Astrocyte (in vitro differentiated cells and primary cell): ENCODE data around the gene GAB2. TPM values are rescaled to one million over a fixed set of nuclear protein-coding genes. Genes with fewer than 3 reads are reported as not detected.

Source experiments
- DNase-seq: peaks from one replicate; pipeline ENCODE4 v3.0.0-alpha.2; 2010; ENCODE audit warnings: low read depth
- FAIRE-seq: peaks from 2 replicates; lab custom pipeline; 2011; peaks lifted over from hg19 to GRCh38; lab: Jason Lieb, UNC
- H2AFZ ChIP-seq: 2 replicates; pipeline ENCODE4 v1.6.0; 2012; ENCODE audit warnings: low read depth, low read length, inconsistent platforms
- H3K27ac ChIP-seq: 2 replicates; pipeline ENCODE4 v1.5.1; 2011; ENCODE audit warnings: low read depth, low read length, inconsistent platforms
- H3K27me3 ChIP-seq: 2 replicates; pipeline ENCODE4 v1.6.0; 2011; ENCODE audit warnings: low read length, inconsistent platforms; ENCODE audit not compliant: insufficient read depth
- H3K36me3 ChIP-seq: 2 replicates; pipeline ENCODE4 v1.5.1; 2011; ENCODE audit warnings: low read length, inconsistent platforms; ENCODE audit not compliant: insufficient read depth
- H3K4me1 ChIP-seq: 2 replicates; pipeline ENCODE4 v1.5.1; 2011; ENCODE audit warnings: low read length, inconsistent platforms; ENCODE audit not compliant: insufficient read depth
- H3K4me2 ChIP-seq: 2 replicates; pipeline ENCODE4 v1.6.0; 2012; ENCODE audit warnings: low read length, inconsistent platforms
- H3K4me3 ChIP-seq: 2 replicates; pipeline ENCODE4 v1.5.1; 2011; ENCODE audit warnings: low read depth, mild to moderate bottlenecking, low read length, inconsistent platforms; ENCODE audit not compliant: insufficient read depth
- H3K79me2 ChIP-seq: 2 replicates; pipeline ENCODE4 v1.6.0; 2012; ENCODE audit warnings: mild to moderate bottlenecking, low read length, inconsistent platforms; ENCODE audit not compliant: insufficient read depth
- H3K9ac ChIP-seq: 2 replicates; pipeline ENCODE4 v1.6.0; 2012; ENCODE audit warnings: mild to moderate bottlenecking, low read length, inconsistent platforms
- H3K9me3 ChIP-seq: 2 replicates; pipeline ENCODE4 v1.5.1; 2012; ENCODE audit warnings: low read depth, mild to moderate bottlenecking, low read length, inconsistent platforms; ENCODE audit not compliant: insufficient read depth
- H4K20me1 ChIP-seq: 2 replicates; pipeline ENCODE4 v1.6.0; 2012; ENCODE audit warnings: low read length, inconsistent platforms; ENCODE audit not compliant: insufficient read depth
- H3K27ac Mint-ChIP-seq: one replicate; pipeline ENCODE4 v1.8.0; 2021; ENCODE audit warnings: mild to moderate bottlenecking, mixed read lengths; ENCODE audit not compliant: unreplicated experiment
- H3K27me3 Mint-ChIP-seq: one replicate; pipeline ENCODE4 v1.8.0; 2021; ENCODE audit warnings: low read depth, mixed read lengths; ENCODE audit not compliant: unreplicated experiment
- H3K36me3 Mint-ChIP-seq: one replicate; pipeline ENCODE4 v1.8.0; 2021; ENCODE audit warnings: low read depth, mixed read lengths; ENCODE audit not compliant: unreplicated experiment
- H3K4me1 Mint-ChIP-seq: one replicate; pipeline ENCODE4 v1.8.0; 2021; ENCODE audit warnings: low read depth, mixed read lengths; ENCODE audit not compliant: unreplicated experiment
- H3K4me3 Mint-ChIP-seq: one replicate; pipeline ENCODE4 v1.8.0; 2021; ENCODE audit warnings: mild to moderate bottlenecking, moderate library complexity, mixed read lengths; ENCODE audit not compliant: unreplicated experiment
- H3K9me3 Mint-ChIP-seq: one replicate; pipeline ENCODE4 v1.8.0; 2021; ENCODE audit warnings: mild to moderate bottlenecking, mixed read lengths; ENCODE audit not compliant: unreplicated experiment
- EZH2 ChIP-seq: IDR thresholded peaks from 2 replicates; pipeline ENCODE4 v1.6.1; 2012; ENCODE audit warnings: mild to moderate bottlenecking, low read length, inconsistent platforms; ENCODE audit not compliant: insufficient read depth
- total RNA-seq: library from RNA; stranded (reverse); gene quantifications from 2 replicates; pipeline ENCODE4 v1.2.1, GENCODE V29; 2021
- TF ChIP-seq, protein P1 (sequence below): IDR thresholded peaks from 2 replicates; pipeline ENCODE4 v1.5.1; 2011; ENCODE audit warnings: low read depth, mild to moderate bottlenecking, inconsistent platforms, low read length, moderate library complexity; ENCODE audit not compliant: insufficient read depth

Gene GAB2
- total RNA-seq, 1 donor from 2014 or later = 18.2 TPM

DNA sequence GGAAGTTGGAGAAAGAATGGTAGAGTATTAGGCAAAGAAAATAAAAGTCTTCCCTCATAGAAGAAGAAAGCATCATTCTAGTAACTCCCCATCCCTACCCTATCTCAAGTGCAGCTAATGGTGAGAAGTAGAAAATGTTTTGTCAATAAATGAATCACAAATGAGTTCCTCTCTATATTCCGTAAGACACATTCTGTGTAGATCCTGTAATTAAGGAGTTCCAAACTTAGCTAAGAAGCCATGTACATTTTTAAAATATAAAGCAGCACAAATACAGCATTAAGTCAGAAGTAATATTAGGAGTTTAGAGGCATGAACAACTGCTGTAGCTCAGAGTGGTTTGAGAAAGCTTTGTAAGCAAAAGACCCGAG, 80.1 kb downstream of the GAB2 start:
- H2AFZ ChIP-seq = no peak overlapping the region
- TF ChIP-seq EZH2 = no peak
- TF ChIP-seq, protein P1, sequence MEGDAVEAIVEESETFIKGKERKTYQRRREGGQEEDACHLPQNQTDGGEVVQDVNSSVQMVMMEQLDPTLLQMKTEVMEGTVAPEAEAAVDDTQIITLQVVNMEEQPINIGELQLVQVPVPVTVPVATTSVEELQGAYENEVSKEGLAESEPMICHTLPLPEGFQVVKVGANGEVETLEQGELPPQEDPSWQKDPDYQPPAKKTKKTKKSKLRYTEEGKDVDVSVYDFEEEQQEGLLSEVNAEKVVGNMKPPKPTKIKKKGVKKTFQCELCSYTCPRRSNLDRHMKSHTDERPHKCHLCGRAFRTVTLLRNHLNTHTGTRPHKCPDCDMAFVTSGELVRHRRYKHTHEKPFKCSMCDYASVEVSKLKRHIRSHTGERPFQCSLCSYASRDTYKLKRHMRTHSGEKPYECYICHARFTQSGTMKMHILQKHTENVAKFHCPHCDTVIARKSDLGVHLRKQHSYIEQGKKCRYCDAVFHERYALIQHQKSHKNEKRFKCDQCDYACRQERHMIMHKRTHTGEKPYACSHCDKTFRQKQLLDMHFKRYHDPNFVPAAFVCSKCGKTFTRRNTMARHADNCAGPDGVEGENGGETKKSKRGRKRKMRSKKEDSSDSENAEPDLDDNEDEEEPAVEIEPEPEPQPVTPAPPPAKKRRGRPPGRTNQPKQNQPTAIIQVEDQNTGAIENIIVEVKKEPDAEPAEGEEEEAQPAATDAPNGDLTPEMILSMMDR = no peak
- H3K27ac Mint-ChIP-seq = no peak overlapping the region

DNA sequence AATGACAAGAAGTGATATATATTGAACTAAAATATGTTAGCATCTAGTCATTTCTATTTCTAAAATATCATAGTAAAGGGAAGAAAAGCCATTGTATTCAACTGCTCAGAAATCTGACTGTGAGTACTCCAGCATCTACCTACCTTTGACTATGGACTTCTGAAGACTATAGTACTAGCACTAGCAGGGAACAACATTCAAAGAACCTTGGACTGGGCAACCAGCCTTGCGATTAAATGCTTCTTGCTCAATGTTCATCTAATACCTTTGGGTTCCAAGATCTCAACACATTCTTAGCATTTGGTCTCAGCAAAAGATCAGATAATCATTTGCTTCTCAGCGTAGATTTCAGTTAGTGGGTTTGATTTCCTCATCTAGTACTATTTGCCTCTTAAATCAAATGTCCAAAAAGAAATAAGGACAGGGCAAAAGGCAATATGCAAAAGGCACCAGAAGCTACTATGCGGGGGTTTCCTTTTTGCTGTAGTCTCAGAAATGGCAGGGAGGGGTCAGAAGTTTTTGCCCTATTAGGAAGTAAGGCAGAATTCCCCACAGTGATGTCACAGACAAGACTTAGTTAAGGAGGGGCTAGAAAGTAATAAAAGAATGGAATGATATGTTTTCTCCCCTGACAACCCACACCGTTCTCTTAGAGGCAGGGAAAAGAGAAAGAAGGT, 80.6 kb downstream of the GAB2 start:
- Histone ChIP-seq H3K36me3 (no peaks in the 10 kb centered on the region), H2AFZ (no peak overlapping the region), H3K27ac (no peak overlapping the region), H3K9me3 (no peaks in the 10 kb centered on the region), H4K20me1 (no peaks in the 10 kb centered on the region), H3K4me2 (no peak overlapping the region), H3K4me1 (no peaks in the 10 kb centered on the region), H3K4me3 (no peak overlapping the region), H3K79me2 (no peaks in the 10 kb centered on the region), H3K9ac (no peak overlapping the region), H3K27me3 (no peaks in the 10 kb centered on the region)
- H3K9me3 Mint-ChIP-seq = peaks cover 5% of the 10 kb centered on the region
- no peak overlapping the region for H3K27ac Mint-ChIP-seq
- no peak overlapping the region for H3K4me3 Mint-ChIP-seq
- FAIRE-seq (no peak), DNase-seq (no peak)
- peaks cover 20% of the 10 kb centered on the region for H3K4me1 Mint-ChIP-seq
- peaks cover 5% of the 10 kb centered on the region for H3K36me3 Mint-ChIP-seq
- no peaks in the 10 kb centered on the region for H3K27me3 Mint-ChIP-seq
- no peak for TF ChIP-seq EZH2
- TF ChIP-seq, protein P1 = no peak

More for the DNA sequence above, 80.1 kb downstream of the GAB2 start:
- H3K27me3 ChIP-seq = no peaks in the 10 kb centered on the region
- H3K4me2 ChIP-seq = no peak overlapping the region
- H3K36me3 ChIP-seq = no peaks in the 10 kb centered on the region
- H3K4me3 Mint-ChIP-seq = no peak overlapping the region
- no peak for FAIRE-seq
- H3K4me1 ChIP-seq = no peaks in the 10 kb centered on the region
- no peaks in the 10 kb centered on the region for H3K9me3 ChIP-seq
- no peaks in the 10 kb centered on the region for H3K27me3 Mint-ChIP-seq
- peaks cover 5% of the 10 kb centered on the region for H3K36me3 Mint-ChIP-seq
- no peak overlapping the region for H3K4me3 ChIP-seq
- peaks cover 5% of the 10 kb centered on the region for H3K9me3 Mint-ChIP-seq
- H3K9ac ChIP-seq = no peak overlapping the region
- no peak overlapping the region for H3K27ac ChIP-seq
- DNase-seq = no peak
- no peaks in the 10 kb centered on the region for H3K79me2 ChIP-seq
- no peaks in the 10 kb centered on the region for H4K20me1 ChIP-seq
- peaks cover 15% of the 10 kb centered on the region for H3K4me1 Mint-ChIP-seq

DNA sequence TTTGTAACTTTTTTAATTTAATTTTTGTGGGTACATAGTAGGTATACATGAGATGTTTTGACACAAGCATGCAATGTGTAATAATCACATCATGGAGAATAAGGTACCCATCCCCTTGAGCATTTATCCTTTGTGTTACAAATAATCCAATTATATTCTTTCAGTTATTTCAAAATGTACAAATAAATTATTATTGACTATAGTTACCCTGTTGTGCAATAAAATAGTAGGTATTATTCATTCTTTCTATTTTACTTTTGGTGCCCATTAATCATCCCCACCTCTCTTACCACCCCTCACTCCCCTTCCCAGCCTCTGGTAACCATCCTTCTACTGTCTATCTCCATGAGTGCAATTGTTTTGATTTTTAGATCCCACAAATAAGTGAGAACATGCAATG, 83.5 kb downstream of the GAB2 start:
- DNase-seq = no peak
- Mint-ChIP-seq H3K9me3 (peaks cover 5% of the 10 kb centered on the region), H3K4me3 (no peak overlapping the region), H3K27me3 (no peaks in the 10 kb centered on the region), H3K27ac (no peak overlapping the region), H3K36me3 (peaks cover 5% of the 10 kb centered on the region), H3K4me1 (peaks cover 17% of the 10 kb centered on the region)
- no peaks in the 10 kb centered on the region for H3K4me1 ChIP-seq
- H3K9ac ChIP-seq = no peak overlapping the region
- H3K4me2 ChIP-seq = no peak overlapping the region
- H3K79me2 ChIP-seq = no peaks in the 10 kb centered on the region
- no peak for FAIRE-seq
- no peaks in the 10 kb centered on the region for H3K9me3 ChIP-seq
- H3K27ac ChIP-seq = no peak overlapping the region
- TF ChIP-seq, protein P1 = no peak
- no peak for TF ChIP-seq EZH2
- no peak overlapping the region for H2AFZ ChIP-seq
- no peaks in the 10 kb centered on the region for H3K36me3 ChIP-seq
- H3K4me3 ChIP-seq = no peak overlapping the region
- no peaks in the 10 kb centered on the region for H3K27me3 ChIP-seq
- no peaks in the 10 kb centered on the region for H4K20me1 ChIP-seq
